ENCODE measurements around the gene DUSP10.

The DUSP10 gene

GRCh38 chr1:221741703-221742554 is at the start of gene DUSP10:
TSS of gene DUSP10 (minus strand) at chr1:221742089. CDS start at chr1:221739744, 2,345 bp downstream.
- peaks cover 18 to 28% of the 10 kb centered on the region in 2 donors for H3K4me1 ChIP-seq (ENCODE audit: control insufficient read depth in 2 of 2, insufficient read depth in 2 of 2, low read length in 2 of 2)
- peak within 1 kb of the TSS; percentile 94 to 95 for H3K4me3 ChIP-seq (ENCODE audit: low read length in 2 of 2)
- peaks cover 0 to under 1% of the 10 kb centered on the region in 2 donors for H3K36me3 ChIP-seq (ENCODE audit: control insufficient read depth in 2 of 2, insufficient read depth in 2 of 2, low read length in 2 of 2)
- peak within 1 kb of the TSS; percentile 96 to 98 for H3K27ac ChIP-seq (ENCODE audit: low read depth in 2 of 2, low read length in 2 of 2)
- no peaks in the 10 kb centered on the region for H3K9me3 ChIP-seq (ENCODE audit: control insufficient read depth in 2 of 2, low read length in 2 of 2)
- H3K27me3 ChIP-seq (ENCODE audit: control insufficient read depth in 2 of 2, insufficient read depth in 2 of 2, low read length in 2 of 2): no peaks in the 10 kb centered on the region
- H3K9ac ChIP-seq (ENCODE audit: low read depth in 1 of 2, low read length in 2 of 2): peak within 1 kb of the TSS; percentile 96 to 99

DNA sequence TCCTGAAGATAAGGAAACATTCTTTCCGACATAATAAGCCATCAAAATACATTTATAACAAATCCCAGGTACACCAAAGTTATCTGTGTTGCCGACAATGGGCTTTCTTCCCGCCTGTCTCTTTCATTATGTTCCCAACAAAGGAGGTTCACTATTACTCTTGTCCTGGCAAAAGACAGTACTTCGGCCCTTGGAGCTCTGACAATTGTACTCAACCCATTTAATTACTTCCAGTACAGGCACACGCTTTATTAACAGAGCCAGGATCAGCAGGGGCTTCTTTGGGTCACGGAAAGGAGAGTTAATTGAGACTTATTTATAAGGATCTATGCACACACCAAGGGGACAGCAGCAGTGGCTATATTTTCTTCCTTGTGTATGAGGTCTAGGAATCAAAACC is 46.6 kb upstream of the DUSP10 start:
- Histone ChIP-seq H3K36me3 (ENCODE audit: control insufficient read depth in 2 of 2, insufficient read depth in 2 of 2, low read length in 2 of 2) (no peaks in the 10 kb centered on the region), H3K4me1 (ENCODE audit: control insufficient read depth in 2 of 2, insufficient read depth in 2 of 2, low read length in 2 of 2) (no peaks in the 10 kb centered on the region), H3K27ac (ENCODE audit: low read depth in 2 of 2, low read length in 2 of 2) (no peak overlapping the region), H3K9ac (ENCODE audit: low read depth in 1 of 2, low read length in 2 of 2) (no peak overlapping the region), H3K4me3 (ENCODE audit: low read length in 2 of 2) (no peak overlapping the region), H3K9me3 (ENCODE audit: control insufficient read depth in 2 of 2, low read length in 2 of 2) (no peaks in the 10 kb centered on the region), H3K27me3 (ENCODE audit: control insufficient read depth in 2 of 2, insufficient read depth in 2 of 2, low read length in 2 of 2) (no peaks in the 10 kb centered on the region)

DNA sequence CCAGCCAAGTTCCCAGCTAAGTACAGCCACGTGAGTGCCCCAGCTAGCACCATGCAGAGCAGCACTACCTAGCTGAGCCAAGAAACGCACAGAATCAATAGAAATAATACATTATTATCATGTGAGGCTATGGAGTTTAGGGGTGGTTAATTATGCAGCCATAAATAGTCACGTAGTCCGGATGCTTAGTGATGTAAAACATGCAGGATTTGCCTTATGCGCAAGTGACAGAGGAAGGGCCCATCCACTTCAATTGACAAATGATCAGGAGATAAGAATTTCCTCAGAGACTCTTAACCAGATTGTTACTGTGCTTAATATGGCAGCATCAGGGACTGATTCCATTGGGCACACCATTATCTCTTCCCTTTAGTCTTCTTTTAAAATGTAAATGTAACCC is 44.8 kb upstream of the DUSP10 start:
- H3K27me3 ChIP-seq (ENCODE audit: control insufficient read depth in 2 of 2, insufficient read depth in 2 of 2, low read length in 2 of 2): no peaks in the 10 kb centered on the region
- no peak overlapping the region for H3K27ac ChIP-seq (ENCODE audit: low read depth in 2 of 2, low read length in 2 of 2)
- no peaks in the 10 kb centered on the region for H3K9me3 ChIP-seq (ENCODE audit: control insufficient read depth in 2 of 2, low read length in 2 of 2)
- H3K4me1 ChIP-seq (ENCODE audit: control insufficient read depth in 2 of 2, insufficient read depth in 2 of 2, low read length in 2 of 2): no peaks in the 10 kb centered on the region
- H3K4me3 ChIP-seq (ENCODE audit: low read length in 2 of 2): no peak overlapping the region
- no peaks in the 10 kb centered on the region for H3K36me3 ChIP-seq (ENCODE audit: control insufficient read depth in 2 of 2, insufficient read depth in 2 of 2, low read length in 2 of 2)
- no peak overlapping the region for H3K9ac ChIP-seq (ENCODE audit: low read depth in 1 of 2, low read length in 2 of 2)

DNA sequence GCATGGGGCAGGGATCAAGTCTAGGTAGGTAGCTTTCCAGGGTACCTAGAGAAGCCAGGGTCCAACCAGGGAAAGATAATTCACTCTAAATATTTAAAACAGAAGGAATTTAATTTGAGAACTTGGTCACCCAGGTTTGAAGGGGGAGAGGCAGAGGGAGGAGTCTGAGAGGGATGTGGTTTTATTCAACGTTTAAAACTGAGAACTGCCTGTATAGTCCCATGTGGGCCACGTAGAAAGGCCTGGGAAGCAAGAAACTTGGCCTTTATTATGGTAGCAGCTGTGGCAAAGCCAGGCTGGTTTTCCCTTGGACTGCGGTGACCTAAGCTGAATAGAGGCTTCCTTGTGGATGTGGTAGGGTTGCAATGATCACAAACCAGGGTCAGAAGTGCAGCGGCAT is 42.0 kb upstream of the DUSP10 start:
- no peak overlapping the region for H3K4me3 ChIP-seq (ENCODE audit: low read length in 2 of 2)
- H3K27ac ChIP-seq (ENCODE audit: low read depth in 2 of 2, low read length in 2 of 2): no peak overlapping the region
- H3K36me3 ChIP-seq (ENCODE audit: control insufficient read depth in 2 of 2, insufficient read depth in 2 of 2, low read length in 2 of 2): no peaks in the 10 kb centered on the region
- no peaks in the 10 kb centered on the region for H3K27me3 ChIP-seq (ENCODE audit: control insufficient read depth in 2 of 2, insufficient read depth in 2 of 2, low read length in 2 of 2)
- peaks cover 0 to 3% of the 10 kb centered on the region in 2 donors for H3K4me1 ChIP-seq (ENCODE audit: control insufficient read depth in 2 of 2, insufficient read depth in 2 of 2, low read length in 2 of 2)
- H3K9ac ChIP-seq (ENCODE audit: low read depth in 1 of 2, low read length in 2 of 2): no peak overlapping the region
- H3K9me3 ChIP-seq (ENCODE audit: control insufficient read depth in 2 of 2, low read length in 2 of 2): no peaks in the 10 kb centered on the region

DNA sequence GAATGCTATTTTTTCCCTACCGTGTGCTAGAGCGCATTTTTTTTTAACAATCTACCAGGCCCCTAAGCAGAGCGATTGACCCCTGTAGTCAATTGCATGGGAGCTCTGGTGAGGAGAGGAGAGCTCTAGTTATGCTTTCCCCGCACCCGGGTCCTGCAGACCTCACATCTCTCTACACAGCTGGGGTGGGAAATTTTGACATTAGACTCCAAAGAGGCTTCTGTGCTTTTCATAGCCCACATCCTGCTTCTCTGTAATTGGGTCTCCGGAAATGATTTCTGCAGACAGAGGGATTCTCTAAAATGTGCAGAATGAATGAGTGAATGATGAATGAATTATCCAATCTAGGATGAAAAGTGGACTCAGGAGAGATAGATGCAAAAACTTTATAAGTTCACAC is 41.5 kb upstream of the DUSP10 start:
- no peaks in the 10 kb centered on the region for H3K9me3 ChIP-seq (ENCODE audit: control insufficient read depth in 2 of 2, low read length in 2 of 2)
- no peaks in the 10 kb centered on the region for H3K36me3 ChIP-seq (ENCODE audit: control insufficient read depth in 2 of 2, insufficient read depth in 2 of 2, low read length in 2 of 2)
- H3K4me1 ChIP-seq (ENCODE audit: control insufficient read depth in 2 of 2, insufficient read depth in 2 of 2, low read length in 2 of 2): peaks cover 0 to 3% of the 10 kb centered on the region in 2 donors
- no peak overlapping the region for H3K9ac ChIP-seq (ENCODE audit: low read depth in 1 of 2, low read length in 2 of 2)
- no peaks in the 10 kb centered on the region for H3K27me3 ChIP-seq (ENCODE audit: control insufficient read depth in 2 of 2, insufficient read depth in 2 of 2, low read length in 2 of 2)
- H3K4me3 ChIP-seq (ENCODE audit: low read length in 2 of 2): no peak overlapping the region
- no peak overlapping the region for H3K27ac ChIP-seq (ENCODE audit: low read depth in 2 of 2, low read length in 2 of 2)

DNA sequence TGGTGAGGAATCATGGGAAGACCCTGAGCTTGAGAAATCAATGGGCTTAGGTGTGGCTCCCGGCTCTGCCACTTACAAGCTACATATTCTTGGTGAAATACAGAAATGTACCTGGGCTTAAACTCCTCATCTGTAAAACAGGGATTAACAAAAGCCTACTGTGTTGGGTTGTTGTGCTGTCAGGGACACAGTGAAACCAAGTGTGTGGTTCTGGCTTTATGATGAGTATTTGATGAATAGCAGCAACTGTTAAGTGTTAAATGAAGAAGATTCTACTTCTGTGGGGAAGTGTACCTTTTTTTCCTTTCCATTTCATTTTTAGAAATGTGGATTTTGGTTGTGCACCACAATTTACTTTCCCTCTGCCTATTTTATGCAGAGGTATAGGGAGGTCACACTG is 41.1 kb upstream of the DUSP10 start:
- H3K9ac ChIP-seq (ENCODE audit: low read depth in 1 of 2, low read length in 2 of 2): no peak overlapping the region
- no peak overlapping the region for H3K4me3 ChIP-seq (ENCODE audit: low read length in 2 of 2)
- H3K4me1 ChIP-seq (ENCODE audit: control insufficient read depth in 2 of 2, insufficient read depth in 2 of 2, low read length in 2 of 2): peaks cover 0 to 3% of the 10 kb centered on the region in 2 donors
- no peaks in the 10 kb centered on the region for H3K27me3 ChIP-seq (ENCODE audit: control insufficient read depth in 2 of 2, insufficient read depth in 2 of 2, low read length in 2 of 2)
- no peak overlapping the region for H3K27ac ChIP-seq (ENCODE audit: low read depth in 2 of 2, low read length in 2 of 2)
- no peaks in the 10 kb centered on the region for H3K9me3 ChIP-seq (ENCODE audit: control insufficient read depth in 2 of 2, low read length in 2 of 2)
- no peaks in the 10 kb centered on the region for H3K36me3 ChIP-seq (ENCODE audit: control insufficient read depth in 2 of 2, insufficient read depth in 2 of 2, low read length in 2 of 2)

DNA sequence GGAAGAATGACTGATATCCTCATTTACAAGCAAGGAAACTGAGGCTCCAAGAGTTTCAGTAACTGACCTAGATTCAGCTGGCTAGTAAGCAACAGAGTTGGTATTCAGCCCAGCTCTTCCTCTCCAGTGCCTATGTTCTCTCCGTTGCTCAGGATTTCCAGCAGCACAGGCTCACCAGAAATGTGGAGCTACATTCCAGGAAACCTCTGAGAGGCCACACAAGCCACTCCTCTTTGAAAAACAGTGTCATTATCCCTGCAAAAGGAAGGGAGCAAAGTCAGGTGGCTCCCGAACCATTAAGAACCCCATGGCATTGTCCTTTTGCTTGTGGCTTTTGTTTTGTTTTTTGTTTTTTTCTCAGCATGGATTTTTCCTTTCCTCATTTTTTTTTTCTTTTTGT is 40.6 kb upstream of the DUSP10 start:
- no peaks in the 10 kb centered on the region for H3K36me3 ChIP-seq (ENCODE audit: control insufficient read depth in 2 of 2, insufficient read depth in 2 of 2, low read length in 2 of 2)

DNA sequence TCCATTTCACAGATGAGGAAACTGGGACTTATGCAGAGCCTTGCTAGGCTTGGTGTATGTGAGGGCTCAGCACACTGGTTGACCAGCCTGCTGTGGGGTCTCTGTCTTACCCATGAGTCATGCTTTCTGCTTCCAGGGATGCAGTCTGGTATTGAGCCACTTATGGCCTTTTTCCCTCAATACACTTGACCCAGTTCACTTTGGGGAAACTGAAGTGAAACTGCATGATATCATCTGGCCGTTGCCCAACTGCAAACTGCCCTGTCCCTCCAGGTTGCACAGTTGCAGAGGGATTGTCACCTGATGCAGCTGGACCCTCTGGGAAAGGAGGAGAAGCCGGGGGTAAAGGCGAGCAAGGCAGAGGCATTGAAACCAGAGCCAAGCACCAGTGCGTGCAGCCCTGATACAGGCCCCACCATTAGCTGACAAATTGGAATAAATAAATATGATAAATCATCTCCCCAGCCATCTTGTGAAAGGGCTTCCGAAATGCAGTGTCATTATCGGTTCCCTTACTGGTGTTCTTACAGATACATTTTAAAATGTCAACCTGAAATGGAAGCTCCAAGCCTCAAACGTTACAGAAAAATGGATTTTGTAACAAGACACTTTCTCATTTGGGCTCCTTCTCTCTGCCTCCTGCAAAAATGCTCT is 39.3 kb upstream of the DUSP10 start:
- peaks cover 3% of the 10 kb centered on the region in 2 donors for H3K4me1 ChIP-seq (ENCODE audit: control insufficient read depth in 2 of 2, insufficient read depth in 2 of 2, low read length in 2 of 2)
- H3K36me3 ChIP-seq (ENCODE audit: control insufficient read depth in 2 of 2, insufficient read depth in 2 of 2, low read length in 2 of 2): no peaks in the 10 kb centered on the region
- no peaks in the 10 kb centered on the region for H3K27me3 ChIP-seq (ENCODE audit: control insufficient read depth in 2 of 2, insufficient read depth in 2 of 2, low read length in 2 of 2)
- H3K4me3 ChIP-seq (ENCODE audit: low read length in 2 of 2): no peak overlapping the region
- H3K9ac ChIP-seq (ENCODE audit: low read depth in 1 of 2, low read length in 2 of 2): no peak overlapping the region
- H3K27ac ChIP-seq (ENCODE audit: low read depth in 2 of 2, low read length in 2 of 2): no peak overlapping the region
- H3K9me3 ChIP-seq (ENCODE audit: control insufficient read depth in 2 of 2, low read length in 2 of 2): no peaks in the 10 kb centered on the region

More for the DNA sequence above, 40.6 kb upstream of the DUSP10 start:
- Histone ChIP-seq H3K9me3 (ENCODE audit: control insufficient read depth in 2 of 2, low read length in 2 of 2) (no peaks in the 10 kb centered on the region), H3K27me3 (ENCODE audit: control insufficient read depth in 2 of 2, insufficient read depth in 2 of 2, low read length in 2 of 2) (no peaks in the 10 kb centered on the region), H3K9ac (ENCODE audit: low read depth in 1 of 2, low read length in 2 of 2) (no peak overlapping the region), H3K4me3 (ENCODE audit: low read length in 2 of 2) (no peak overlapping the region), H3K4me1 (ENCODE audit: control insufficient read depth in 2 of 2, insufficient read depth in 2 of 2, low read length in 2 of 2) (peaks cover 0 to 3% of the 10 kb centered on the region in 2 donors), H3K27ac (ENCODE audit: low read depth in 2 of 2, low read length in 2 of 2) (no peak overlapping the region)

- no peaks in the 10 kb centered on the region for H3K36me3 ChIP-seq (ENCODE audit: control insufficient read depth in 2 of 2, insufficient read depth in 2 of 2, low read length in 2 of 2)
- H3K9ac ChIP-seq (ENCODE audit: low read depth in 1 of 2, low read length in 2 of 2): no peak overlapping the region
- no peak overlapping the region for H3K4me3 ChIP-seq (ENCODE audit: low read length in 2 of 2)
- H3K27me3 ChIP-seq (ENCODE audit: control insufficient read depth in 2 of 2, insufficient read depth in 2 of 2, low read length in 2 of 2): no peaks in the 10 kb centered on the region
- peaks cover 3% of the 10 kb centered on the region in 2 donors for H3K4me1 ChIP-seq (ENCODE audit: control insufficient read depth in 2 of 2, insufficient read depth in 2 of 2, low read length in 2 of 2)
- H3K27ac ChIP-seq (ENCODE audit: low read depth in 2 of 2, low read length in 2 of 2): no peak overlapping the region
- H3K9me3 ChIP-seq (ENCODE audit: control insufficient read depth in 2 of 2, low read length in 2 of 2): no peaks in the 10 kb centered on the region
Observed at GRCh38 chr1:221780175-221780574, 38.3 kb upstream of the DUSP10 start.

DNA sequence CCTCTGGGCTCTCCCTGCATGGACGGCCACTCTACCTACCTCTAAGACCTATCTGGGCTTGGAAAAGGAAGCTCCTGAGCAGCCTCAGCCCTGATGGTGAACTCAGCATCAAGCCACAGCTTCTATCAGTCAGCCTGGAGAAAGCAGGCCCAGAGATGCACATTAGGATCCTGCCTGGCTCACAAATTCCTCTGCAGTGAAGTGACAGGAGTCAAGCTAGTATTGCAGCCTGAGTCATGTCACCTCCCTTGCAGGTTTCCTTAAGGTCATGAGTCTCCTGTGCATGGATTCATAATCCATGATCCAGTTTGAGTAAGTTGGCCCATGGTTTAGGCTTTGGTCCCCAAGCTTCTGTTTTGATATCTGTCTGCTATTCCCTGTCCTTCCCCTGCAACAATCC is 37.9 kb upstream of the DUSP10 start:
- no peaks in the 10 kb centered on the region for H3K27me3 ChIP-seq (ENCODE audit: control insufficient read depth in 2 of 2, insufficient read depth in 2 of 2, low read length in 2 of 2)
- H3K9me3 ChIP-seq (ENCODE audit: control insufficient read depth in 2 of 2, low read length in 2 of 2): no peaks in the 10 kb centered on the region
- H3K4me1 ChIP-seq (ENCODE audit: control insufficient read depth in 2 of 2, insufficient read depth in 2 of 2, low read length in 2 of 2): peaks cover 3% of the 10 kb centered on the region in 2 donors
- H3K4me3 ChIP-seq (ENCODE audit: low read length in 2 of 2): no peak overlapping the region
- H3K27ac ChIP-seq (ENCODE audit: low read depth in 2 of 2, low read length in 2 of 2): no peak overlapping the region
- H3K36me3 ChIP-seq (ENCODE audit: control insufficient read depth in 2 of 2, insufficient read depth in 2 of 2, low read length in 2 of 2): no peaks in the 10 kb centered on the region
- H3K9ac ChIP-seq (ENCODE audit: low read depth in 1 of 2, low read length in 2 of 2): no peak overlapping the region

All from mucosa of rectum (tissue), 2 donors.